Left renal pelvis (tissue), 4 donors: ENCODE results near the gene PACSIN1. TPM values are rescaled to one million over a fixed set of nuclear protein-coding genes. Genes with fewer than 3 reads are reported as not detected.
"Not testable (repeated sequence)": the region's sequence is repeated elsewhere in the genome, so short reads cannot be mapped to it uniquely, and the experiment has no call there.

Source experiments
- DNase-seq, 4 donors: peaks; one replicate each; pipeline ENCODE4 v3.0.0-alpha.2; 2013; ENCODE audit warnings: low read depth in 4 of 4, low spot score in 3 of 4
- polyA plus RNA-seq, 4 donors: library from polyadenylated mRNA; unstranded; fragments of 120-200 nt; gene quantifications; one replicate each; pipeline ENCODE4 v1.2.1, GENCODE V29; 2013; ENCODE audit not compliant: insufficient read length in 4 of 4

Gene PACSIN1
- polyA plus RNA-seq, 4 donors, result 0.59 to 0.89 (median 0.71) TPM

DNA sequence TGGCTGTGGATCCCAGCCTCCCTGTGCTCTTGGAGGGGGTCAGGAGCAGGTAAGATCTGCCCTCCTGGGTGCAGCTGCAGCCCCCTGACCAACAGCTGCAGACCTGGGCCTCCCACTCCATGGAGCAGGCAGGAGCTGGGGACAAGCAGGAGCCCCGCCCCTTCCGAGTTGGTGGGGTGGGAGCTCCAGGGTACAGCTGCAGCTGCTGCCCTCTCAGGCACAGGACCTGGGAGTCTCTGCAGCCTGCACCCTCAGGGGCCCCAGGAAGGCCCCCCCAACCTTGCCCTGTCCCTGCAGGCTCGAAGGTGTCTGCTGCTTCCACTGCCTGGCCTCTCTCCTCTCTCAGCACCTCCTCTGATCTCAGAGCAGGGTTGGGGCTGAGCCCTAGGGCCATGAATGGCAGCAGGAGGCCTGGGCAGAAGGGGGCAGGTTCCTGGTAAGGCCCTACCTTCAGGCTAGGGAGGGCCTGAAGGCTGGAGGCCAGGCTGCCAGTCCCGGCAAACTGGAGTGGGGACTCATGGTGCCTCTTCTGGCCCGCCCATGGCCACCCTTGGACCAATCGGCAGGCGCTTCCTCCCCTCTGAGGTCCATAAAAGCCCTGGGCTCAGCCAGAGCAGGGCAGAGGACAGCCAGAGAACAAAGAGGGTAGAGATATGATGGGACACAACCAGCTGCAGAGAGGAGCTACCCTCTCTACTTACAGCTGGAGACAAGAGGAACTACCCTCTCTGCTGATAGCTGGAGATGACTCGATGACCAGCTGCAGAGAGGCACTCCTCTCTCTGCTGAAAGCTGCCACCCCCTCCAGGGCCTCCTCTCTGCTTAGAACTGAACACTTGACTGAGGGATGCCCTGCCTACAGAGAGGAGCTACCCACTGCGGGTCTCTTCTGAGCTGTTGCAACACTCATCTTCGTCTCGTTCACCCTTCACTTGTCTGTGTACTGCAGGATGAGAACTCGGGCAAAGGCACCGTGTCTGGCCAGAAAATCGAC is 7.8 kb upstream of the PACSIN1 start:
- DNase-seq, result no peak

DNA sequence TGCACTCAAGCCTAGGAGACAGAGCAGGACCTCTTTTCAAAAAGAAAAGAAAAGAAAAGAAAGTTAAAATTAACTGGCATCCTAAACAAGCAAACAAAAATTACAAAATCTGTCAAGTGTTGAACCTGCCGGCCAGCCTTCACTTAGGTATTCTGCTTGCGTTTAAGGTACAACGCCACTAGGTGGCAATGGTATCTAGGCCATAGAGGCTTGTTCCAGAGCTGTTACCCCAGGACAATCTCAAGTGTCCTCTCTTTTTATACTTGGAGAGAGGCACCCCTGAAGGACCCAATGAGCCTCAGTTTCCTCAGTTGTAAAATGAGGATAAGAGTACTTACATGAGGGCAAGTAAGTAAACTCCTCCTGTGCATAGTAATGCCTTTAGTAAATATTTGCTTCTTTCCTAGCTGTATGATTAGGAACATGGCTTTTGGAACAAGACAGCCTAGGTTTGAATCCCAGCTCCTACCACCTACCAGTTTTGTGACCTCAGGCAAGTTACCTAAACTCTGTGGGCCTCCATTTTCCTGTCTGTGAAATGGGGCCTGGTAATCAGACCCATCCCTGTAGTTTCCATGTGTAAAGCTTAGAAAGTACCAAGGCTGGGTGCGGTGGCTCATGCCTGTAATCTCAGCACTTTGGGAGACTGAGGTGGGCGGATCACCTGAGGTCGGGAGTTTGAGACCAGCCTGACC is 5.8 kb upstream of the PACSIN1 start:
- no peak for DNase-seq

DNA sequence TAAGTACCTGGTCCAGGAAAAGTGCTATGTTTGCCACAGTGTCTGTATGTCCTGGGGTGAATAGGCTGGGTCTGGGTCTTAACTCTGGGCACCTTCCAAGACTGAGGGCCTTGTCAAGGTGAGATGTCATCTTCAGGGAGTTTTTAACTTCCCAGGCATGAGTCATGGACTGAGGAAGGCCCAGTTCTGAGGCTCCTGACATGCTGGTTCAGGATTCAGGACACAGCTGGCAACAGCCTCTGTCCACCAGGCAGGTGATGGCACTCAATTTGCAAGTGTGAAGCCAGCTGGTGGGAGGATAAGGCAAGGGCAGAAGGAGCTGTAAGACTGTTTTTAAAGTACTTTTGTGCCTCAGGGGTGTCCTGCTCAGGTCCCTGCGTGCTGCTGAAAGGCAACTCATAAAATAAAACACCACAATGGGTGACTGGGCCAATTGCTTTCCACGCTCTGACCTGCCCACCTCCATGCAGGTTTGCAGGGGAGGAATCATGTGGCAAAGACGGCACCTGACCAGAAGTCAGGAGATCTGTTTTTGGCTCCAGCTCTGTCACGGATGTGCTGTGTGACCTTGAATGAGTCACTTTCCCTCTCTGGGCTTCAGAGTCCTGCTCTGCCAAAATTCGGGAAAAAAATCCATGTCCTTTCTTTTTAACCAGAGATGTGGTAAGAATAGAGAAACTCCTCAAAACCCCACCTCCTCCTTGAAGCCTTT is 4.9 kb upstream of the PACSIN1 start:
- no peak for DNase-seq

DNA sequence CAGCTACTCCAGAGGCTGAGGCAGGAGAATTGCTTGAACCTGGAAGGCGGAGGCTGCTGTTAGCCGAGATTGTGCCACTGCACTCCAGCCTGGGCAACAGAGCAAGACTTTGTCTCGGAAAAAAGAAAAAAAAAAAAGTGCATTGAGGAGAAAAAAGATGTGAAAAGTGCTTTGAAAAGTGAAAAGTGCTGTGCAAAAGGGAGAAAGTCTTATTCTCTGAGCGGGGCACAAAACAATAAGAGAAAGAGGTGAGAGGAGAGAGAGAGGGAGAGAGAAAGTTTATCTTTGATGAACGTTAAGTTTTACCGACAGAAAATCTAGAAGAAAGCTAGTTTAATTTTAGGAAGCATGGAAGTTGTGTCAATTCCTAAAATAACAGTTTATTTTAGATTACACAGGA is 3.9 kb upstream of the PACSIN1 start:
- no peak for DNase-seq

DNA sequence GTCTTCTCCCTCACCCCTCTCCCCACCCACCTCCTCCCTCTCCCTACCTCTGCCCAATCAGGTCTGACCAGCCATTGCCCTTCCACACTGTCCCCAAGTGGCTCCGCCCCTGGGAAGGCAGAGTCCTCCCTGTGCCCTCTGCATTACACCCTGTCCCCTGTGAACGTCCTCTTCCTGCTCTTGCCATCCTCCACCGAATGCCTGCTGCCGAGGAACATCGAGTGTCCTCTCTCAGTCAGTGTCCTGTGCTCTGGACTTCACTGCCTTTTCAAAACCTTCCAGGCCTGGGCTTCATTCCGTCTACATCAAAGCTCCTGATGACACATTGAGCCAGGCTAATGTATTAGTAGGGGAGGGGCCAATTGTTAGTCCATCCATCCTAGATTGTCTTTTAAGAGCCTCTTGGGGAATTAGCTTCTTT is 3.3 kb upstream of the PACSIN1 start:
- DNase-seq, result no peak

DNA sequence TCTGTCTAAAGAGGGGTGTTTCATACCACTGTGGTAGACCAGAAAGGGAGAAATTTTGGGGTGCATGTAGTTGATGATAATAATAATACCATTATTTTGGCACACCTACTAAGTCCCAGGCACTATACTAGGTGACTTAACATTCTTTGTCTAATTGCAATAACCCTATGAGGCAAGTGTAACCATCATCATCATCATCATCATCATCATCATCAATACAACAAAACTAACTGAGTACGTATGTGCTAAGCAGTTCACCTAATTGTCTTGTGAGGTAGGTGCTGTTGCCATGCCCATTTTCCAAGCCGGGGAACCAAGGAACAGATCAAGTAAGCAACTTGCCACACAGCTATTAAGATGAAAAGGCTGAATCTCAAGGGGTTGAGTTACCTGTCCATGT is 2.6 kb upstream of the PACSIN1 start:
- no peak for DNase-seq

DNA sequence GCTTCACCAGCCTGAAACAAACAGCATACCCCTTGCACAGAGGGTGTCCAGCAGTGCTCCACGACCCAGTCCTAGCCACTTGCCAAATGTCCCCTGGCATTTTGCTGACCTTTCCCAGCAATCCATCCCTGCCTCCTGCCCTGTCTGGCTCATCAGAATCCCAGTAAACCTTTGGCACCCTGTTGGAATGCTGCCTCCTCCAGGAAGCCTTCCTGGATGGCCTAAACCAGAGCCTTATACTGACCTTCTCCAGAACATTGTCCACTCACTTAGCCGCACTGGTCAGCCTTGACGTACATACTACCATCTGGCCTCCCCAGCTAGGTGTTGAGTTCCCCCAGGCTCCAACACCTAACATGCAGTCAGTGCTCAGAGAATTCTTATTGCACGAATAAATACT is 2.0 kb upstream of the PACSIN1 start:
- no peak for DNase-seq

DNA sequence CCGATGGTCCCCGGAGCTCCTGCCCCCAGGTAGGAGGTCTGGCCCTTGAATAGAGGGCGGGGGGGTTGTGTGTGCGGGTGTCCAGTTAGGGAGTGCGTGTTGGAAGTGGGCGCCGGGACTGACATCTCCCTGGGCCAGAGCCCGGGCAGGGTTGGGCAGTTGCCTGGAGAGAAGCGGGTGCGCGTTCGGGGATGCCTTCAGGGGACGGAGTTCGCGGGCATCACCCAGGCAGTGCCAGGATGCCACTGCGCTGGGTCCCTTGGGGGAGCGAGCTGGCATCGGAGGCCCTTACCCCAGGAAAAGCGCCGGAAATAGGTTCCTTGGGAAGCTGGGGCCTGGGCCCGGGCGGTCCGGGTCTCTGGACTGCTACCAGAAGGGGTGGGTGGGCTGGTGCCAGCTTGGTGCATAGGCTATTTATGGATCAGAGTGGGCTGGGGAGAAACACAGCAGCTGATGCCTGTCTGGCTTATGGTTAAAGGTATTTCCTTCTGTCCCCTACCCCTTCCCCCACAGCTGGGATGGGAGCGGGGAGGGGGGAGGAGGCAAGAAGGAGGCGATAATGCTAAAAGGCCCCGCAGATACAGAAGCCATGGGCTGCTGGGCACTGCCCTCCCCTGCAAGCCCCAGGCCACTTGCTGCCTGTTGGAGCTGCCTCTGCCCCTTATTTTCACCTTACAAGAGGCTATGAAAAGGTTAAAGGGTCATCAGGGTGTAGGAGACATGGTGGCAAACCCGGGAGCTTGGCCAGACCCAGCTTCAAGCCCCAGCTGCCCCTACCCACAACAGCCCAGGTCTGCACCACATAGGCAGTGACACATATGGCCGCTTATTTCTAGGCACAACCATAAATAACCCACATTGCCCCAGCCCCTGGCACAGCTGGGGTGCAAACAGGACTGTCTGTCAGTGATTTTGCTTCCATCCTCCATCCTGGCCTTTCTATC is 638 bp downstream of the PACSIN1 start:
- no peak for DNase-seq

DNA sequence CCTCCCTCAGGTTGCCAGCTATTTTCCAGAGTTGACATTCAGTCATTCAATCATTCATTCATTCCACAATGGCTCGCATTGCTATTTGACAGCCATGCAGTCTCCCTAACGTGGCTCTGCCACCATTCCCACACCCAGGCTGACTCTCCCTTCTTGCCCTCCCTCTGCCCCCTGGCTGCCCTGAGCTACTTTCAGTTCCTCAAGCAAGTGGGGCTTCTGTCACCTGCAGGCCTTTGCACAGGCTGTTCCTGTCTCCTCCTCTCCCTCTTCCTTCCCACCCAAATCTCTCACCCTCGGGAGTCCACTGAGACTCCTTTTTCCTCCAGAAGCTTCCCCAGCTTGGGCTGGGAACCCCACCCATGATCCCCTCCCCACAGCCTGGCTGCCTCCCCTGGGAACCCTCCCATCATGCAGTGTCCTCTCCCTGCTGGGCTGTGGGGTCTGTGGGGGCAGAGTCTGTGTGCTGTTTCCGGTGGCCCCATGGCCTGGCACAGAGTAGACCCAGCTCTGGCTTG is 2.6 kb downstream of the PACSIN1 start:
- no peak for DNase-seq

DNA sequence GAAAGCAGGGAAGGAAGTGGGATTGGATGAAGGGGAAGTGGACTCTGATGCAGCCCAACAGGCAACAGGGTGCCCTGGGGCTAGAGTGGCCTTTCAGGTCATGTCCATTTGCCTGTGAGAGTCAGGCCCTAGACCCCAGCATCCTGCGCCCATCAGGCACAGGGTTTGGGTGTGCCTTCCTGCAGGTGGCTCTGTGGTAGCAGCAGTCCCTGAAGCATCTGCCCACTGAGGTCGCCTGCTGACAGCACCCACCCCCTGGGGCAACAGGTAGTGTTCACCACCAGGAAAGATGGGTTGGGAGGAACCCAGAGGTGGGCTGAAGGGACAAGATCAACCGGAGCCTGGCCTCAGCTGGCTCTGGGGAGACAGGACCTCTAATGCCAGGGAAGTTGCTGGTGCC is 3.6 kb downstream of the PACSIN1 start:
- no peak for DNase-seq

DNA sequence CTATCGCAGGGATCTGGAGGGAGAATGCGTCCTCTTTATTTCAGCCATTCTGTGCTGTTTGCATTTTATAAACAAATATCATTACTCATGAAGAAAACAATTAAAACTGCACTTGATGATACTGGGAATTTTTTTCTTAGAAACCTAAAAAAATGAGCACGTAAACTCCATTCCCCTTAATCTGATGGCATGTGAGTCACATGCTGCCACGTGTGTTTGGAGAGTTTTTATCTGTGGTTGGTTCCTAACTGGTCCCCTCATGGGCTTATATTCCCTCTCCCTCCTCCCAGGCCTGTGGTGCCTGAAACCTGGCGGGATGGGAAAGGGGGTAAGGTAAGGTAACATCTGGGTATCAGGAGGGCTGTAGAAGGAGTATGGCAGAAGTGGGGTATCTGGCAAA is 6.5 kb downstream of the PACSIN1 start:
- DNase-seq, result no peak

DNA sequence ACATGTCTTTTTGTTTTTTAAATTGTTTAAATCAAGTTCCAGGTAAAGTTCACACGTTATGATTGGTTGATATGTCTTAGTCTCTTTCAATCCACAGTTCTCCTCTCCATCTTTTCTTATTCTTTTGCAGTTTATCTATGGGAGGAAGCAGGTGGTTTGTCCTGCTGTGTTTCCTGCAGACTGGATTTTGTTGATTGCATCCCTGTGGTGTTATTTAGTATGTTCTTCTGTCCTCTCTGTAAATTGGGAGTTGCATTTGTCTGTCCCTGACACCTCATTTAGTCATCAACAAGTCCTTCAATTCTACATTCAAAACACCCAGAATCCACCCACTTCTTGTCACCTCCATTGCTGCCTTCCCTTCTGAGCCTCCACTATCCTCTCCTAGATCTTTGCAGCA is 8.1 kb downstream of the PACSIN1 start:
- no peak for DNase-seq

DNA sequence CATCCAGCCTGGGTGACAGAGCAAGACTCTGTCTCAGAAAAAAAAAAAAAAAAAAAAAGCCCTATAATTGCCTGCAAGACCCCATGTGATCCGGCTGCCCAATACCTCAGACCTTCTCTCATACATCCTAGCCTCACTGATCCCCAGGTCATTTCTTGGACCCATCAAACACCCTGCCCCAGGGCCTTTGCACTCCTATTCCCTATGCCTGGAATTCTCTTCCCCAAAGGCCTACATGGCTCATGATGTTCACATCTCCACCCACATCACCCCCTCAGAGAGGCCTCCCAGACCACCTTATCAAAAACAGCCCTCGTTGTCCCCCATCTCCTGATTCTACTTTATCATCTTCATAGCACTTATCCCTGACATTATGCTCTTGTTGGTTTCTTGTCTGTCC is 8.9 kb downstream of the PACSIN1 start:
- DNase-seq, result no peak

DNA sequence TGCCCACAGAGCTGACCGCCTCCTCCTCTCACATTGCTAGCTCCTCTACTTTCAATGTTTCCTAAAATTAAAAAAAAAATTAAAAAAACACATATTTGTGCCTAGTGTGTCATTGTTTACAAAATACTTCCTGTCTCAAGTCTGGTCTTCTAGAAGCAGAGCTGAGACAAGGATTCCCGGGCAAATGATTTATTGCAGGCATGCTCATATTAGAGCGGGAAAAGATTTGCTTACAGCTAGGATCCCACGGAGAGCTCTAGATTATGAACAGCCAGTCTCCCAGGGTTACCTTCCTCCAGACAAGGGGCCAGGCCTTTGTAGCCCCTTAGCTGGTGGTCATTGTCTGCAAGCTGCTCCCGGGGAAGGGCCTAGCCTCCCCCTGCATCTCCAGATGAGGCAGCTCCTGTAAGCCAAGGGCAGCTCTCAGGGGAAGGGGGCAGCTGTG is 9.4 kb downstream of the PACSIN1 start:
- no peak for DNase-seq

DNA sequence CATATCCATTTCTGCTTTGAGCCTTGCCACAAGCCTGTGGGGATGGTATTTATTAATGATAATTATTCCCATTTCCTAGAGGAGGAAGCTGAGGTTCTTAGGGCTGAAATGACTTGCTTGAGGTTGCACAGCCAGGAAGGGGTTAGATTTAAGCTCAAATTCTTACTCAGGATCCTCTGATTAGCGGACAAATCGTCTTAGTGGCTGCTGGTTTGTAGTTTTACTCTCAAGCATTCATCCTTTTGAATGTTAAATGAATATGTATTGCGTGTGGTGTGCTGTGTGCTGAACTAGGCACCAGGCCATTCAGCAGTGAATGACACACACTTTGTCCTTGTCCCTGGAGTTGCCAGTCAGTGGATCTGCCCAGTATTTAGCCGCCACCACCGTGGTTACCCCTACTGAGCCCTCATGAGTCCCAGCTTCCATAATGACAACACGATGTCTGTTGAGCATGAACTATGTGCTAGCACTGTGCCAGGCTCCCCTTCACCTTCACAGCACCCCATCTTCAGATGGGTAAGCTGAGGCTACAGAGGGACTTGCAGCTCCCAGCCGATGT is 10.0 kb downstream of the PACSIN1 start:
- no peak for DNase-seq

DNA sequence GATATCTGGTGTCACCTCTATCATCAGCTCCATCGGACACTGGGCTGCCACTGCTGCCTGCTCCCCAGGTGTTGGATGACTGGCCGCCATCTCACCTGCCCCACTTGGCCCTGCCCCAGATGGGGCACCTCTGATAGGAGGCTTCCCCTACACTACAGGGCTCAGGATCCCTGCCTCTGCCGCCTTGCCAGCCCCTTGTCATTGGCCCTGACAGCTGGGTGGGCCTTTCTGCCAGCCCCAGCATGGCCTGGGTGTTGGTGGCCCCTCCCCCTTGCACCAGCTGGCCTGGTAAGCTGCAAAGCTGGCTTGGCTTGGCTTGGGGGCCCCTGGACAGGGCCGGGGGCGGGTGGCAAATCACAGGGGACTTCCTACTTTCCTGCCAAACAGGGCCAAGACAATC is 10.6 kb downstream of the PACSIN1 start:
- no peak for DNase-seq

DNA sequence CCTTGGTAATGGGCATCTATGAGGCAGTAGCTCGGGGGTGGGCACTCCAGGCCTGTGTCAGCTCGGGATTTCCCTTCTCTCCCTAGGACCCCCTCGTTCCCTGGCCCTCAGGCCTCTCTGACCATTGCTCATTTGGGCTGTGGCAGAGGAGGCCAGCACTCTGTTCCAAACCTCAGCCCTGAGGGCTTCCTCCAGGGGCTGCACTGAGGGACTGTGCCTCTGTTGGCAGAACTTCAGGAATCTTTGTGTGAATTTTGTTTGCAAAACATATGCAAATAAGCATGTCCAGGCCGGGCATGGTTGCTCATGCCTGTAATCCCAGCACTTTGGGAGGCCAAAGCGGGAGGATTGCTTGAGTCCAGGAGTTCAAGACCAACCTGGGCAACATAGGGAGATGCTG is 11.0 kb downstream of the PACSIN1 start:
- DNase-seq, result no peak

DNA sequence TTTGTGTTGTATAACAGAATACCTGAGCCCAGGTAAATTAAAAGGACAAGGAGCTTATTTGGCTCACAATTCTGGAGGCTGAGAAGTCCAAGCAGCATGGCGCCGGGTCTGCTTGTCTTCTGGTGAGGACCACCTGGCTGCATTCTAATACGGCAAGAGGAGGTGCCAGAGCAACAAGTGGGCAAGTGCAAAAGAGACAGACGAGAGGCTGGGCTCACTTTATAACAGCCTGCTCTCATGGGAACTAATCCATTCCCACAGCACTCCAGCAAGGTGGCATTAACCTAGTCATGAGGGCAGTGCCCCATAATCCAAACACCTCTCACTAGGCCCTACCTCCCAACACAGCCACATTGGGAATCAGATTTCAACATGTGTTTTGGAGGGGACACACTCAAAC is 12.9 kb downstream of the PACSIN1 start:
- DNase-seq, result no peak

DNA sequence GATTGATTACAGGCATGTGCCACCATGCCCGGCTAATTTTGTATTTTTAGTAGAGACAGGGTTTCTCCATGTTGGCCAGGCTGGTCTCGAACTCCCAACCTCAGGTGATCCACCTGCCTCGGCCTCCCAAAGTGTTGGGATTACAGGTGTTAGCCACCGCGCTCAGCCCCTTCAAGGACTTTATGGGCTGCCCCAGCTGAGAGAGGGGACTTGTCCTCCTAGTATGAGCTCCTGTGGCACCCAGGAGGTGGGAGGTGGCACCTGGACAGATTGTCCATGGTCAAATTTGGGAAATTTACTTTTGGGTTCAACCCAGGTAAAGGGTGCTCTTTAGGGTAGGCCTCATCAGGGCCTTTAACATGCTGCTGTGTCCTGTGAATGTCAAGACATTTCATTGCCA is 17.9 kb downstream of the PACSIN1 start:
- DNase-seq, result not testable (repeated sequence)

DNA sequence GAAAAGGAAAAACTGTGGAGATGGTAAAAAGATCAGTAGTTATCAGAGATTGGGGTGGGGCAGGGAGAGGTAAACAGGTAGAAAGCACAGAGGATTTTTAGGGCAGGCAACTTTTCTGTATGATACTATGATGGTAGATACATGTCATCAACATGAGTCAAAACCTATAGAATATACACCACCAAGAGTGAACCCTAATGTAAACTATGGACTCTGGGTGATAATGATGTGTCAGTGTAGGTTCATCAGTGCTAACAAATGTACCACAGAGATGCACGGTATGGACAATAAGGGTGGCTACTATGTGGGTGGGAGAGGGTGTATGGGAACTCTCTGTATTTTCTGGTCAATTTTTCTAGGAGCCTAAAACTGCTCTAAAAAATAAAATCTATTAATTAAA is 18.5 kb downstream of the PACSIN1 start:
- DNase-seq, result no peak
